WTC11 (cell line): ENCODE data around the gene CCDC57. TPM values are rescaled to one million over a fixed set of nuclear protein-coding genes. Genes with fewer than 3 reads are reported as not detected.

Source experiments
- ATAC-seq: fragments of 200-7000 bp; cut with Tn5 transposase; 2 replicates; pipeline ENCODE4 v1.10.0; 2021; ENCODE audit warnings: mild to moderate bottlenecking, moderate library complexity
- CTCF ChIA-PET: fragments of 300-600 bp; sonication (Branson Sonifier 250); formaldehyde crosslinking; loops from one replicate; lab custom pipeline; 2021; ENCODE audit warnings: antibody characterized with exemption; lab: Charles Lee
- POLR2A ChIA-PET: fragments of 350-600 bp; sonication (Branson Sonifier 250); formaldehyde crosslinking; loops from one replicate; lab custom pipeline; 2021; ENCODE audit warnings: antibody characterized with exemption; lab: Charles Lee
- DNase-seq: peaks from one replicate; pipeline ENCODE4 v3.0.0; 2021; ENCODE audit warnings: low spot score
- H3K27ac Mint-ChIP-seq: 2 replicates; pipeline ENCODE4 v1.8.0; 2021; ENCODE audit warnings: mixed read lengths
- H3K27me3 Mint-ChIP-seq: 2 replicates; pipeline ENCODE4 v1.8.0; 2021; ENCODE audit warnings: low read depth, mild to moderate bottlenecking, moderate library complexity, mixed read lengths
- H3K36me3 Mint-ChIP-seq: 2 replicates; pipeline ENCODE4 v1.8.0; 2021; ENCODE audit warnings: mixed read lengths
- H3K4me1 Mint-ChIP-seq: 2 replicates; pipeline ENCODE4 v1.8.0; 2022; ENCODE audit warnings: mixed read lengths
- H3K4me3 Mint-ChIP-seq: 2 replicates; pipeline ENCODE4 v1.8.0; 2021; ENCODE audit warnings: mild to moderate bottlenecking, moderate library complexity, mixed read lengths
- H3K9me3 Mint-ChIP-seq: 2 replicates; pipeline ENCODE4 v1.8.0; 2021; ENCODE audit warnings: mixed read lengths
- AR ChIP-seq: fragments of 250-450 bp; sonication (Bioruptor Pico); IDR thresholded peaks from 2 replicates; pipeline ENCODE4 v1.9.0; 2021; ENCODE audit warnings: mild to moderate bottlenecking
- CBFB ChIP-seq: sonication (generic); formaldehyde crosslinking; IDR thresholded peaks from 2 replicates; pipeline ENCODE4 v1.8.1; 2022; ENCODE audit warnings: mild to moderate bottlenecking, low read depth, missing genetic modification reagents
- ELF4 ChIP-seq: sonication (generic); formaldehyde crosslinking; IDR thresholded peaks from 2 replicates; pipeline ENCODE4 v1.8.1; 2022; ENCODE audit warnings: low read depth, mild to moderate bottlenecking, moderate library complexity, missing genetic modification reagents
- EMX1 ChIP-seq: fragments of 250-450 bp; sonication (Bioruptor Pico); IDR thresholded peaks from 2 replicates; pipeline ENCODE4 v1.8.0; 2021; ENCODE audit warnings: mild to moderate bottlenecking
- ETV6 ChIP-seq: sonication (generic); formaldehyde crosslinking; IDR thresholded peaks from 2 replicates; pipeline ENCODE4 v1.8.1; 2022; ENCODE audit warnings: mild to moderate bottlenecking, missing genetic modification reagents
- GABPB1 ChIP-seq: sonication (generic); formaldehyde crosslinking; IDR thresholded peaks from 2 replicates; pipeline ENCODE4 v1.8.1; 2023; ENCODE audit warnings: mild to moderate bottlenecking, missing genetic modification reagents
- MLX ChIP-seq: sonication (generic); formaldehyde crosslinking; IDR thresholded peaks from 2 replicates; pipeline ENCODE4 v1.8.1; 2023; ENCODE audit warnings: mild to moderate bottlenecking, missing genetic modification reagents, moderate library complexity
- MXD4 ChIP-seq: fragments of 250-450 bp; sonication (Bioruptor Pico); IDR thresholded peaks from 2 replicates; pipeline ENCODE4 v1.8.0; 2021; ENCODE audit warnings: mild to moderate bottlenecking, moderate library complexity, borderline replicate concordance
- NFATC4 ChIP-seq: fragments of 250-450 bp; sonication (Bioruptor Pico); IDR thresholded peaks from 2 replicates; pipeline ENCODE4 v1.9.0; 2021; ENCODE audit warnings: mild to moderate bottlenecking
- PRRX2 ChIP-seq: fragments of 250-450 bp; sonication (Bioruptor Pico); IDR thresholded peaks from 2 replicates; pipeline ENCODE4 v1.8.0; 2021; ENCODE audit warnings: mild to moderate bottlenecking
- USF1 ChIP-seq: sonication (generic); formaldehyde crosslinking; IDR thresholded peaks from 2 replicates; pipeline ENCODE4 v1.8.0; 2022; ENCODE audit warnings: mild to moderate bottlenecking, missing genetic modification reagents
- ZNF138 ChIP-seq: sonication (generic); formaldehyde crosslinking; conservative IDR thresholded peaks from 2 replicates; pipeline ENCODE4 v1.8.1; 2022; ENCODE audit warnings: mild to moderate bottlenecking, moderate library complexity, missing genetic modification reagents
- ZNF396 ChIP-seq: fragments of 250-450 bp; sonication (Bioruptor Pico); IDR thresholded peaks from 2 replicates; pipeline ENCODE4 v1.8.0; 2021; ENCODE audit warnings: mild to moderate bottlenecking, moderate library complexity, borderline replicate concordance
- ZNF416 ChIP-seq: fragments of 250-450 bp; sonication (Bioruptor Pico); IDR thresholded peaks from 2 replicates; pipeline ENCODE4 v1.9.0; 2021; ENCODE audit warnings: mild to moderate bottlenecking, inconsistent platforms
- ZNF532 ChIP-seq: fragments of 250-450 bp; sonication (Bioruptor Pico); IDR thresholded peaks from 2 replicates; pipeline ENCODE4 v1.9.0; 2021; ENCODE audit warnings: mild to moderate bottlenecking, borderline replicate concordance
- ZNF671 ChIP-seq: fragments of 250-450 bp; sonication (Bioruptor Pico); IDR thresholded peaks from 2 replicates; pipeline ENCODE4 v1.8.0; 2021; ENCODE audit warnings: mild to moderate bottlenecking
- ZSCAN18 ChIP-seq: fragments of 250-450 bp; sonication (Bioruptor Pico); IDR thresholded peaks from 2 replicates; pipeline ENCODE4 v2.1.2; 2022; ENCODE audit warnings: mild to moderate bottlenecking, moderate library complexity
- total RNA-seq: library from RNA; stranded (reverse); gene quantifications from 3 replicates; pipeline ENCODE4 v1.2.3, GENCODE V29; 2021
- TF ChIP-seq, protein P1 (sequence below): fragments of 250-450 bp; sonication (Bioruptor Pico); IDR thresholded peaks from 2 replicates; pipeline ENCODE4 v1.8.0; 2021; ENCODE audit warnings: mild to moderate bottlenecking

The CCDC57 gene
- total RNA-seq, 1 experiment from 2014 or later: 20.0 TPM

GRCh38 chr17:82076785-82077591 lies 135.7 kb downstream of the CCDC57 start:
- DNase-seq (no peak), ATAC-seq (peak; percentile 52)
- H3K36me3 Mint-ChIP-seq: peaks cover 9% of the 10 kb centered on the region
- H3K4me1 Mint-ChIP-seq: no peaks in the 10 kb centered on the region
- peak overlapping the region; percentile 82 for H3K27ac Mint-ChIP-seq
- no peaks in the 10 kb centered on the region for H3K9me3 Mint-ChIP-seq
- ChIA-PET CTCF (interaction anchor here (0.6 to 4.9 kb wide), 8 partner anchors 10 to 80 kb away, joined by 3 to 37 read pairs (median 5); partner anchors contain the start of genes DCXR and RAC3), POLR2A (interaction anchor here (0.7 to 1.2 kb wide), 3 partner anchors 47 to 142 kb away, joined by 3 to 4 read pairs (median 3); partner anchors contain the start of genes CENPX and LRRC45)
- peaks cover 15% of the 10 kb centered on the region for H3K27me3 Mint-ChIP-seq
- TF ChIP-seq GABPB1 (0 out of 2 replicates have a peak, but pooled peaks have one; percentile 13), PRRX2 (CRISPR knock-in tag) (no peak)
- no peak overlapping the region for H3K4me3 Mint-ChIP-seq

- no peak for DNase-seq
- H3K4me1 Mint-ChIP-seq: no peaks in the 10 kb centered on the region
- ATAC-seq: no peak
- ChIA-PET CTCF (interaction anchor here (0.6 to 4.9 kb wide), 6 partner anchors 10 to 46 kb away, joined by 3 to 37 read pairs (median 6); partner anchors contain the start of genes DCXR and RAC3), POLR2A (interaction anchor here (0.9 to 1.2 kb wide), 3 partner anchors 22 to 53 kb away, joined by 3 to 5 read pairs (median 4); partner anchors contain the start of genes CENPX, FASN and LRRC45)
- H3K9me3 Mint-ChIP-seq: no peaks in the 10 kb centered on the region
- peaks cover 9% of the 10 kb centered on the region for H3K36me3 Mint-ChIP-seq
- peak overlapping the region; percentile 82 for H3K27ac Mint-ChIP-seq
- peak; percentile 77; the same call in 1 of the 2 replicates for TF ChIP-seq ZNF416 (CRISPR knock-in tag)
- TF ChIP-seq AR (CRISPR knock-in tag): 0 out of 2 replicates have a peak, but pooled peaks have one; percentile 21
- TF ChIP-seq, protein P1, sequence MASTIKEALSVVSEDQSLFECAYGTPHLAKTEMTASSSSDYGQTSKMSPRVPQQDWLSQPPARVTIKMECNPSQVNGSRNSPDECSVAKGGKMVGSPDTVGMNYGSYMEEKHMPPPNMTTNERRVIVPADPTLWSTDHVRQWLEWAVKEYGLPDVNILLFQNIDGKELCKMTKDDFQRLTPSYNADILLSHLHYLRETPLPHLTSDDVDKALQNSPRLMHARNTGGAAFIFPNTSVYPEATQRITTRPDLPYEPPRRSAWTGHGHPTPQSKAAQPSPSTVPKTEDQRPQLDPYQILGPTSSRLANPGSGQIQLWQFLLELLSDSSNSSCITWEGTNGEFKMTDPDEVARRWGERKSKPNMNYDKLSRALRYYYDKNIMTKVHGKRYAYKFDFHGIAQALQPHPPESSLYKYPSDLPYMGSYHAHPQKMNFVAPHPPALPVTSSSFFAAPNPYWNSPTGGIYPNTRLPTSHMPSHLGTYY (CRISPR knock-in tag): peak; percentile 60
- TF ChIP-seq NFATC4: peak; percentile 35; the same call in 1 of the 2 replicates
- no peak for TF ChIP-seq MLX (CRISPR knock-in tag)
- peak; percentile 50; the same call in 1 of the 2 replicates for TF ChIP-seq ZNF671 (CRISPR knock-in tag)
- peak; percentile 25; the same call in 1 of the 2 replicates for TF ChIP-seq EMX1 (CRISPR knock-in tag)
- TF ChIP-seq CBFB (CRISPR knock-in tag): no peak
- TF ChIP-seq MXD4 (CRISPR knock-in tag): no peak
- H3K27me3 Mint-ChIP-seq: peaks cover 15% of the 10 kb centered on the region
- H3K4me3 Mint-ChIP-seq: no peak overlapping the region
Observed at GRCh38 chr17:82076018-82076784, 136.4 kb downstream of the CCDC57 start.

GRCh38 chr17:82073446-82073845 lies 139.2 kb downstream of the CCDC57 start:
- DNase-seq: no peak
- Mint-ChIP-seq H3K4me3 (no peak overlapping the region), H3K27me3 (peaks cover 17% of the 10 kb centered on the region), H3K27ac (no peak overlapping the region), H3K9me3 (no peaks in the 10 kb centered on the region), H3K4me1 (no peaks in the 10 kb centered on the region), H3K36me3 (peaks cover 3% of the 10 kb centered on the region)
- ATAC-seq: no peak
- ChIA-PET CTCF (interaction anchor here (0.8 to 1.7 kb wide), 2 partner anchors 43 to 81 kb away, joined by 4 to 8 read pairs; no protein-coding TSS in a partner anchor), POLR2A (no interaction called here)
- no peak for TF ChIP-seq ZNF396
- TF ChIP-seq ZNF532: no peak
- no peak for TF ChIP-seq ZNF138
- no peak for TF ChIP-seq ETV6
- no peak for TF ChIP-seq ELF4 (CRISPR knock-in tag)
- no peak for TF ChIP-seq USF1 (CRISPR knock-in tag)
- no peak for TF ChIP-seq ZSCAN18 (CRISPR knock-in tag)
